ENCODE measurements around the gene MIEF1.

MIEF1 gene

DNA sequence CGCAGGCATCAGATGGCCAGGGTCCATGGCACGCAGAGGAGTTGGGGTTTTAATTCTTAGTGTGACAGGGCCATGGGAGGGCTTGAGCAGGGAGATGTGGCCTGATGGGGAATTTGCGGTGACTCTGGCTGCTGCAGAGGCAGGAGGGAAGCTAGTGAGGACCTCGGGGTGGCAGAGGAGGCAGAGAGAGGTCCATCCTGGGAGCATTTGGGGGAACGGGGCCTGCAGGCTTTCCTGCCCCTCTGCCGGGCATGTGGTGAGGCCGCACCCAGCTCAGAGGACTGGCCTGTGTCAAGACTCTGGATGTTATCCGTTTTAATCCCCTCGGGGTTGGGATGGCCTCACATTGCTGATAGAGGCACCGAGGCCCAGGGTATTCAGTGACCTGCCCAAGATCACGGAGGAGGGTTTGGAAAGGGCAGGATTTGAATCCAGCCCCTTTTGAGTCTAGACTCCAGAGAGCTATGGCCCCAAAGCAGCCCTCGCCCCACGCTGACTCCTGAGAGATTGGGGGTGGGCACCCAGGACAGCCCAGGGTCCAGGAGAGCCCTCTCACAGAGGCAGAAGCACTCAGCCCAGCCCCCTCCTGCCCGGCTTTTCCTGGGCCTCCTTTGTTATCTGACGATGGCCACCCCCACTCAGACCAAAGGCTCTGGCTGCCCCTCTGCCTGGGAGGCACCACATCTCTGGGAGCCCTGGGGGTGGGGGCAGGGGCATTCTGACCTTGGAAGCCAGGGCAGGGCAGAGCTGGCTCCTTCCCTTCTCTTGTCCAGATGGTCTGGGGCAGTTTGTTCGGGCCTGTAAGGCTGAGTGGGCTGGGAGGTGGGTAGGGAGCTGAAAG, 31.4 kb upstream of the MIEF1 start:
- DNase-seq (ENCODE audit: low read depth in 2 of 2): no peak

DNA sequence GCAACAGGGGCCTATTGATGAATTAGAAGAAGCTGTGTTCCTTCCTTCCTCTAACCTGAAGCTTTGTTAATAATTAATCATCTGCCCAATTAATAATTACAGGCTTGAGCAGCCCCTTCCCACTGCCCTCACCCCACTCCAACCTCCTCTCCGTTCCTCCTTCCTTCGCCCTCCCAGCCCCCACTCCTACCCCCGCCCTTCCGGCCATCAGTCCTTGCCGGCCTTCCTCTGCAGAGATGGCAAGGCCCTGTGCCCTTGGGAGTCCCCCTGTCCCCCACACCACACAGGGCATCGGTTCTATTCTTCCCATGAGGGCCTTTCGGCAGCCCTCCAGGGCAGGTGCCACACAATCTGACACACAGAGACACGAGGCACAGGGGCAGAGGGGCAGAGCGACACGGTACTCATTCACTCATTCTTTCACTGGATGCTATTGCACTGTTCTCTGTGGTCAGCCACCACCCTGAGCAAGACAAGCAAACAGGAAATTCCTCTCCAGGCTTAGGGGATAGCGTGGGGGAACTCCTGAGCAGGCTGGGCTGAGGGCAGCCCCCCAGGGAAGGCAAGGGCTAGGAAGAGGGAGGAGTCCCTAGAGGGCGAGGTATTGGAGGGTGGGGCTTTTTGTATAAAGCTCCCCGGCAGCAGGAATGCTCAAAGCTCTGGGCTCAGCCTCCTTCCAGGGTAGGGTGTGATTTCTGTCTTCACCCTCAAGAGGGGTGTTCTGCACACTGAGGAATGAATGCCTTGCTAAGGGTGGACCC, 30.5 kb upstream of the MIEF1 start:
- peak; percentile 5 to 12 for DNase-seq (ENCODE audit: low read depth in 2 of 2)

DNA sequence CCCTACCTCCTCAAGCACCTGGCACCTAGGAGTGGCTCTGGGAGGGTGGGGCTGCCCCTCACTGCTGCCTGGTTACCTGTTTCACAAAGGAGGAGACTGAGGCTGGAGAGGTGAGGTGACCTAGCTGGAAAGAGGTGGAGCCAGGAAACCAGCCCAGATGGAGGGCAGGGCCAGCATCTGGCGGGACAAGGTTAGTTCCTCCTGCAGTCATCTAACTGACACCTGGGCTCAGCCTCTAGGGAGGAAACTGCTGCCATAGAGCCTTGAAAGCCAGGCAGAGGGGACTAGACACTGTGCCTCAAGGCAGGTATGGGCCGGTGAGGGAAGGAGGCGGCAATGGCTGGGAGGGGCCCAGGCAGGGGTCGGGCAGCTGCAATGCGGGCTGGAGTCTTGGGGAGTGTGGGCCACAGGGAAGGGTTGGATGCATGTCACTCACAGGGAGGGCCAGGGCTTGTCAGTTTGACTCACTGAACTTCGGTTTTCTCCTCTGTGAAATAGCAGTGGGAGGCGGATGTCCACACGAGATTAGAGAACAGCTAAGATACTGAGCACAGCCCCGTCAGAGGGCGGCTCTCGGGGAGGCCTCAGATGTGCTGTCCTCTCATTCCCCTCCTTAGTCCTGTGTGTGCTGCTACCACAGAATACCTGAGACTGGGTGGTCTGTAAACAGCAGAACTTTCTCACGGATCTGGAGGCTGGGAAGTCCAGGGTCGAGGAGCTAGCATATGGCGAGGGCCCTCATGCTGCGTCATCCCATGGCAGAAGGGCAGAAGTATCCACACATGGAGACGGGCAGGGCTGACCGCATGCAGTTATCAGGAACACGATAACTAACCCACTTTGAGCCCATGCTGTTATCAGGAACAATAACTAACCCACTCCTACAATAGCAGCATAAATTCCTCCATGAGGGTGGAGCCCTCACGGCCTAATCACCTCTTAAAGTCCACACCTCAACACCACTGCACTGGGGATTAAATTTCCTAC, 29.2 kb upstream of the MIEF1 start:
- DNase-seq (ENCODE audit: low read depth in 2 of 2): no peak

DNA sequence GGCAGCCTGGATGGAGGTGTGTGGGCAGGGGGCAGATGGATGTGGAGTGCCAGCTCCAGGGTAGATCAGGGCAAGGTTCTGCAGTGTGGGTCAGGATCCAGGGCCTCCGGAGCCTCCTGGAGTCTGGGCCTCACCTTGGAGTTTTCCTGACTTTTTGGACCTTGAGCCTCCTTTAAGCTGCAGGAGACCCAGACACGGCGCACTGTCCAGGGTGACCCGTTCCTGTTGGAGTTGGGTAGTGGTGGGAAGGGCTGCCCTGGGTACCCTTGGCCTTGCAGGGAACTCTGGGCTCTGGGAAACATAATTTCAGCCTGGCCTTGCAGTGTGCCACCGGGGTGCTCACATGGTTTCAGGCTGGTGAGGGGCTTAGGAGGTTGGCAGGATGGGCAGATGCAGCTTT, 28.2 kb upstream of the MIEF1 start:
- no peak for DNase-seq (ENCODE audit: low read depth in 2 of 2)

DNA sequence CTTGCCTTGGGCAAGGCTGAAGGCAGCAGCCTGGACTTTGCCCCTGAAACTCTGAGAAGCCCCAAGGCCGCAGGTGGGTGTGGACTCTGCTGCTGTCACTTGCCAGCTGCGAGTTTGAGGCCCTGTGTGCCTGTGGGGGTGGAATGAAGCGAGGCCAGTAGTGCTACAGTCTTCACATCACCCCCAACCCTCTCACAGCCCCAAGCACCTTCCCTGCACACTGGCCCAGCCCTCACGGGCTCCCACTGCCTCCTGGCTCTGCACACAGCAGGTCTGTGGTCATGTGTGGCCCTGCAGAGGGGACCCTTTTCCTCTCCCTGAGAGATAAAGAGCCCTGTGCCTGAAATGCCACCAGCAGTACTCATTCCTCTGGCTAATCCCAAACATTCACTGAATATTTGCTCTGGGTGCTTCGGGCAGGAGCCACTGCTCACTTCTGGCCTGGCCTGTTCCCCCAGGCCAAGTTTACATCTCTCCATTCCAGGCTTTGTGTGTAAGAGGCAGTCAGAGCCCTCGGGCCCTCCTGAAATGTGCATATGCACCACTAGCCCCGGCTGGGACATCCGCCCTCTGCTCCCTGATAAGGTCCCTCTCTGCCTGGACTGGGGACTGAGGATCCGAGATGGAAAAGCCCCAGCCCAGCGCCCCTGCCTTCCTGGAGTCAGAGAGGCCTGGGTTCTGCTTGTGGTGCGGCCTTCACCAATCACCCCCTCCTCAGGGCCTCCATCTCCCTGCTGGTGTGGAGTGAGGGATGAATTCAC, 27.6 kb upstream of the MIEF1 start:
- DNase-seq (ENCODE audit: low read depth in 2 of 2): no peak

GRCh38 chr22:39475337-39475736, 26.8 kb upstream of the MIEF1 start:
- no peak for DNase-seq (ENCODE audit: low read depth in 2 of 2)

GRCh38 chr22:39475902-39476301, 26.2 kb upstream of the MIEF1 start:
- no peak for DNase-seq (ENCODE audit: low read depth in 2 of 2)

DNA sequence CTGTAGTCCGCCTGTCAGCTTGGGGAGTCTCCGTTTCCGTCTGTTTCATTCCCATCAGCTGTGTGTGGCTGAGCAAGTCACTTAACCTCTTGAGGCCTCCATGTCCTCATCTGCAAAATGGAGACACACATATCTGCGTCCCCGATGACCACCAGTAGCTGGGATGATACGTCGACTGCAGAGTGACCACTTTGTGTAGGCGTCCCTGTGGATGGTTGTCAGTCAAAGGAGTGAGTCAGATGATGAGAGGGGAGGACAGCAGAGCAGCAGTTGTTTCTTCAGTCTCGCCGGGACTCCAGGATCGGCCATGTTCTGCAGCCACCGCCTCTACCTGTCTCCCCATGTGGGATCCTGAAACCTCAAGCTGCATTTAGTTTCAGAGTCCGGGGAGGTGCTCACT, 25.4 kb upstream of the MIEF1 start:
- DNase-seq (ENCODE audit: low read depth in 2 of 2): no peak

- DNase-seq (ENCODE audit: low read depth in 2 of 2): no peak
These were observed 24.5 kb upstream of the MIEF1 start for GRCh38 chr22:39477542-39477941.

- no peak for DNase-seq (ENCODE audit: low read depth in 2 of 2)
These were observed 23.6 kb upstream of the MIEF1 start for GRCh38 chr22:39478441-39478850.

- DNase-seq (ENCODE audit: low read depth in 2 of 2): no peak
These were observed 22.8 kb upstream of the MIEF1 start for GRCh38 chr22:39479254-39479653.

DNA sequence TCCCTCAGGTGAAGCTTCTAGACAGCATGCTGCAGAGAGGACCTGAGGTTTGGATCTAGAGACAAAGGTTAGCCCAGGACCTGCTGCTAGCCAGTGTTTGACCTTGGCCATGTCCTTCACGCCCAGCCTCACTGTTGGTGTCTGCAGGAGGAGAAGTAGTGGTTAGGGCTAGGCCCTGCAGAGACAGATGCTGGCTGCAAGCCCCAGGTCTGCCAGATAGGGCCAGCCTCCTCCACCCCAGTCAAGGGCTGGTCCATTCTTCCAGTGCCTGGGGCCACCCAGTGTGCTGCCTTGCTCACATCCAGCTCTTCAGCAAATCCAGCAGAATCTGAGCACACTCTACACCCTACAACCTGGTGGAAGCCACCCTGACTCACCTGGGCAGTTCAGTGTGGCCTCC, 21.5 kb upstream of the MIEF1 start:
- DNase-seq (ENCODE audit: low read depth in 2 of 2): no peak

GRCh38 chr22:39481054-39481453, 21.0 kb upstream of the MIEF1 start:
- DNase-seq (ENCODE audit: low read depth in 2 of 2): no peak

DNA sequence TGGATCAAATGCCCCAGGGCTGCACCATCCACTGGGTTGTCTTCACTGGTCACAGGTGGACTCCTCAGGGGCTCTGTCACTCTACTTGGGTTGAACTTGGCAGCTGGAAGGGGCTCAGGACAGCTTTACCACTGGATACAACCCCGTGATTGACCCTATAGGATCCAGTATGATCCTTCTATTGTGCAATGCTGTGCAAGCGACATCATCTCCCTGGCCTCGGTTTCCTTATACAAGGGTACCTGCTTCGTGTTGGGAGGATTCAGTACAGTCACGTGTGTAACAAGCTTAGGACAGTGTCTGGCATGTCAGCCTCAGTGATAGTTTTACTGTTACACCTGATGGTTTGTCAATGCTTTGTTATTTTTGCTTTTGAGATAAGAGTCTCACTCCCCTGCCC, 20.5 kb upstream of the MIEF1 start:
- DNase-seq (ENCODE audit: low read depth in 2 of 2): no peak

DNA sequence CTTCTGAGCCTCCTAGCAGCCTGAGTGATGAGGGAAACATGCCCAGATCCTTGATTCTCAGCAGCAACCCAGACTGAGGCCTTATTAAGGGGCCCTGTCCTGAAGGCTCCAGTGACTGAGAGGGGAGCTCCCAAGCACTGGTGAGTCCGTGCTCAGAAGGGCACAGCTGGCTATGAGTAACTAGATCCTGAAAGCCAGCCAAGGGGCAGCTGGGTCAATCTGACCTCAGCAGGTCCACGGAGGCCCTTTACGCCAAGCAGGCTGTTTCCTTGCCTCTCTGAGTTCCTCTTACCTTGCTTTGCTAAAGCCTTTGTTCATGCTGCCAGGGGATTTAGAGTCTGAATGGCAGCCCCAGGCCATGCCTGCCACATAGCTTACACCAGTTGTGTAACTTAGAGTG, 19.3 kb upstream of the MIEF1 start:
- no peak for DNase-seq (ENCODE audit: low read depth in 2 of 2)

DNA sequence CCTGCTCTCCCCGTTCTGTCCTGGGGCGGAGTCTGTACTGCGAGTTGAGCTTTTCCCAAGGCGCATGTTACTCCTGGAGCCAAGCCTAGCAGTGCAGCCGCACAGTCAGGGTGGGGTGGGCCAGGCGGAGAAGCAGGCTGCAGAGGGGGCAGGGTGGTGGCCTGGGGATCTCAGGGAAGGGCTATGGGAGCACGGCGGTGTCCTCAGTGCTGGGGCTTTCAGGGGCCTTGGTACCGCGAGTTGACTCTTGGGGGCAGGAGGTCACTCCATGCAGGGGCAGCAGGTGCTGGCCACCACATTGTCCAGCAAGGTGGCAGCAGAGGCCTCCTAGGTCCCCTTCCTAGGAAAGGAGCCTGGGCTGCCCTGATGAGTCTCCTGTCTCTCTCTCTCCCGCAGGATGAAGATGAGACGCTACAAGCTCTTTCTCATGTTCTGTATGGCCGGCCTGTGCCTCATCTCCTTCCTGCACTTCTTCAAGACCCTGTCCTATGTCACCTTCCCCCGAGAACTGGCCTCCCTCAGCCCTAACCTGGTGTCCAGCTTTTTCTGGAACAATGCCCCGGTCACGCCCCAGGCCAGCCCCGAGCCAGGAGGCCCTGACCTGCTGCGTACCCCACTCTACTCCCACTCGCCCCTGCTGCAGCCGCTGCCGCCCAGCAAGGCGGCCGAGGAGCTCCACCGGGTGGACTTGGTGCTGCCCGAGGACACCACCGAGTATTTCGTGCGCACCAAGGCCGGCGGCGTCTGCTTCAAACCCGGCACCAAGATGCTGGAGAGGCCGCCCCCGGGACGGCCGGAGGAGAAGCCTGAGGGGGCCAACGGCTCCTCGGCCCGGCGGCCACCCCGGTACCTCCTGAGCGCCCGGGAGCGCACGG, 14.9 kb upstream of the MIEF1 start:
- no peak for DNase-seq (ENCODE audit: low read depth in 2 of 2)

- no peak for DNase-seq (ENCODE audit: low read depth in 2 of 2)
These were observed 14.1 kb upstream of the MIEF1 start for GRCh38 chr22:39487826-39488520.

- no peak for DNase-seq (ENCODE audit: low read depth in 2 of 2)
These were observed 13.5 kb upstream of the MIEF1 start for GRCh38 chr22:39488563-39489083.
